HEK293T (cell line): ENCODE measurements around the gene ZDHHC23.

Experiments
- BHLHE40 ChIP-seq: fragments of 450-650 bp; IDR thresholded peaks from 2 replicates; pipeline ENCODE4 v1.6.1; 2016; ENCODE audit warnings: mild to moderate bottlenecking, moderate library complexity, borderline replicate concordance
- ELF4 ChIP-seq: fragments of 450-650 bp; IDR thresholded peaks from 2 replicates; pipeline ENCODE4 v1.6.1; 2017; ENCODE audit warnings: antibody characterized with exemption
- FOXK2 ChIP-seq: fragments of 450-650 bp; IDR thresholded peaks from 2 replicates; pipeline ENCODE4 v1.6.1; 2016; ENCODE audit warnings: mild to moderate bottlenecking
- FOXM1 ChIP-seq: fragments of 450-650 bp; IDR thresholded peaks from 2 replicates; pipeline ENCODE4 v1.6.1; 2017; ENCODE audit warnings: mild to moderate bottlenecking, borderline replicate concordance
- HDGF ChIP-seq: fragments of 450-650 bp; IDR thresholded peaks from 2 replicates; pipeline ENCODE4 v1.6.1; 2017; ENCODE audit warnings: antibody characterized with exemption, borderline replicate concordance
- LEF1 ChIP-seq: fragments of 450-650 bp; IDR thresholded peaks from 2 replicates; pipeline ENCODE4 v1.6.1; 2017; ENCODE audit warnings: mild to moderate bottlenecking, borderline replicate concordance
- NFRKB ChIP-seq: fragments of 450-650 bp; IDR thresholded peaks from 2 replicates; pipeline ENCODE4 v1.6.1; 2016; ENCODE audit warnings: mild to moderate bottlenecking, moderate library complexity
- SP1 ChIP-seq: fragments of 450-650 bp; IDR thresholded peaks from 2 replicates; pipeline ENCODE4 v1.6.1; 2017
- SUZ12 ChIP-seq: fragments of 450-650 bp; IDR thresholded peaks from 2 replicates; pipeline ENCODE4 v1.6.1; 2016; ENCODE audit warnings: mild to moderate bottlenecking
- ZNF384 ChIP-seq: fragments of 450-650 bp; IDR thresholded peaks from 2 replicates; pipeline ENCODE4 v1.6.1; 2016

DNA sequence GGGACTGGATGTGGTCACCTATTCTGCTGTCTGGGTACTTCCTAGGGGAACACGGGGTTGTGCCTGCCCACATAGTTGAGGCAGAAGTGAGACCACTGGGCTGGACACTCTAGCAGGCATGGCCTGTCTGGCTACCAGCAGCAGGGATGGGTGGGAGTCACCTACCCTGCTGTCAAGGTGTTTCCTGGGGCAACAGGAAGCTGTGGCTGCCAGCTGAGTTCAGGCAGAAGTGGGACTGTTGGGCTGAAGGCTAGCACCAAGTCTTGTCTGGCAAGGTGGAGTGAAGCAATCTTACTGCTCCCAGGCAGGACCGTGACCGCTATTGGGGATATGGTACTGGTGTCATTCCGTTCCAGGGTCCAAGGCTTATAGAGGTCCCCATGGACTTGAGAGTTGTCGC, 20.3 kb upstream of the ZDHHC23 start:
- no peak for TF ChIP-seq HDGF
- TF ChIP-seq LEF1, result no peak
- no peak for TF ChIP-seq SUZ12
- TF ChIP-seq ELF4, result no peak
- TF ChIP-seq BHLHE40, result no peak
- TF ChIP-seq FOXK2, result no peak
- TF ChIP-seq ZNF384, result no peak
- TF ChIP-seq NFRKB, result no peak
- TF ChIP-seq SP1, result no peak
- TF ChIP-seq FOXM1, result no peak
